IPS-18c (cell line): ENCODE data around the gene GLB1L2.
"Not testable (repeated sequence)": the region's sequence is repeated elsewhere in the genome, so short reads cannot be mapped to it uniquely, and the experiment has no call there.

Source experiments
- H3K4me3 ChIP-seq: 2 replicates; pipeline ENCODE4 v1.7.0; 2013; ENCODE audit warnings: low read depth, mild to moderate bottlenecking, low read length, moderate library complexity; ENCODE audit not compliant: insufficient read depth
- H3K9me3 ChIP-seq: one replicate; pipeline ENCODE4 v1.6.1; 2013; ENCODE audit warnings: mild to moderate bottlenecking, low read length, moderate library complexity; ENCODE audit not compliant: control insufficient read depth, insufficient read depth

Gene GLB1L2

GRCh38 chr11:134313379-134313778 lies 18.4 kb upstream of the GLB1L2 start:
- H3K9me3 ChIP-seq: peaks cover 3% of the 10 kb centered on the region
- no peak overlapping the region for H3K4me3 ChIP-seq

- Histone ChIP-seq H3K9me3 (peaks cover 3% of the 10 kb centered on the region), H3K4me3 (no peak overlapping the region)
Measured at GRCh38 chr11:134313821-134314607, 17.8 kb upstream of the GLB1L2 start.

- Histone ChIP-seq H3K9me3 (peaks cover 3% of the 10 kb centered on the region), H3K4me3 (no peak overlapping the region)
Measured at GRCh38 chr11:134317103-134317502, 14.7 kb upstream of the GLB1L2 start.

GRCh38 chr11:134321373-134321772 lies 10.4 kb upstream of the GLB1L2 start:
- H3K4me3 ChIP-seq: not testable (repeated sequence)

GRCh38 chr11:134322553-134322952 lies 9.2 kb upstream of the GLB1L2 start:
- no peaks in the 10 kb centered on the region for H3K9me3 ChIP-seq
- H3K4me3 ChIP-seq: no peak overlapping the region

More at GRCh38 chr11:134321373-134321772, 10.4 kb upstream of the GLB1L2 start:
- not testable (repeated sequence) for H3K9me3 ChIP-seq

- H3K9me3 ChIP-seq: no peaks in the 10 kb centered on the region
Measured at GRCh38 chr11:134328433-134328832, 3.4 kb upstream of the GLB1L2 start.

GRCh38 chr11:134330611-134331353 lies 1.0 kb upstream of the GLB1L2 start:
- peak overlapping the region; percentile 4 for H3K4me3 ChIP-seq
- H3K9me3 ChIP-seq: no peaks in the 10 kb centered on the region

More at GRCh38 chr11:134328433-134328832, 3.4 kb upstream of the GLB1L2 start:
- H3K4me3 ChIP-seq: no peak overlapping the region

GRCh38 chr11:134332189-134332631 lies 422 bp downstream of the GLB1L2 start:
- no peaks in the 10 kb centered on the region for H3K9me3 ChIP-seq
- H3K4me3 ChIP-seq: peak overlapping the region; percentile 69

- Histone ChIP-seq H3K4me3 (peak overlapping the region; percentile 69; the same call in 1 of the 2 replicates), H3K9me3 (no peaks in the 10 kb centered on the region)
Measured at GRCh38 chr11:134332782-134333181, 994 bp downstream of the GLB1L2 start.

- H3K9me3 ChIP-seq: no peaks in the 10 kb centered on the region
- H3K4me3 ChIP-seq: no peak overlapping the region
Measured at GRCh38 chr11:134333312-134333711, 1.5 kb downstream of the GLB1L2 start.

- H3K9me3 ChIP-seq: no peaks in the 10 kb centered on the region
- no peak overlapping the region for H3K4me3 ChIP-seq
Measured at GRCh38 chr11:134333946-134334345, 2.2 kb downstream of the GLB1L2 start.

- Histone ChIP-seq H3K9me3 (no peaks in the 10 kb centered on the region), H3K4me3 (no peak overlapping the region)
Measured at GRCh38 chr11:134334796-134335571, 3.2 kb downstream of the GLB1L2 start.

- Histone ChIP-seq H3K4me3 (no peak overlapping the region), H3K9me3 (no peaks in the 10 kb centered on the region)
Measured at GRCh38 chr11:134337051-134337450, 5.3 kb downstream of the GLB1L2 start.

GRCh38 chr11:134338068-134338467 lies 6.3 kb downstream of the GLB1L2 start:
- Histone ChIP-seq H3K4me3 (no peak overlapping the region), H3K9me3 (no peaks in the 10 kb centered on the region)

GRCh38 chr11:134338654-134339053 lies 6.9 kb downstream of the GLB1L2 start:
- peaks cover 2% of the 10 kb centered on the region for H3K9me3 ChIP-seq
- H3K4me3 ChIP-seq: no peak overlapping the region

GRCh38 chr11:134339756-134340155 lies 8.0 kb downstream of the GLB1L2 start:
- Histone ChIP-seq H3K4me3 (no peak overlapping the region), H3K9me3 (peaks cover 2% of the 10 kb centered on the region)

GRCh38 chr11:134340354-134340964 lies 8.7 kb downstream of the GLB1L2 start:
- H3K9me3 ChIP-seq: peaks cover 2% of the 10 kb centered on the region
- H3K4me3 ChIP-seq: no peak overlapping the region
